DOHH2 (cell line): ENCODE measurements around the gene WRAP73.

Experiments used
- CTCF ChIP-seq: fragments of 200-600 bp; sonication (generic); IDR thresholded peaks from one replicate; pipeline ENCODE4 v1.5.1; 2014; ENCODE audit warnings: antibody characterized with exemption, mild to moderate bottlenecking, low read depth, low read length; ENCODE audit not compliant: poor library complexity, severe bottlenecking
- EZH2phosphoT487 ChIP-seq: fragments of 200-600 bp; sonication (generic); IDR thresholded peaks from 2 replicates; pipeline ENCODE4 v1.6.1; 2017; ENCODE audit warnings: borderline replicate concordance, mild to moderate bottlenecking, antibody characterized with exemption, low read length, moderate library complexity, mixed read lengths

GRCh38 chr1:3670823-3671265 is 20.9 kb upstream of the WRAP73 start:
- no peak for TF ChIP-seq CTCF
- TF ChIP-seq EZH2phosphoT487, result no peak
